Motor neuron (in vitro differentiated cells): Measurements from ENCODE around the gene NRAP. TPM values are rescaled to one million over a fixed set of nuclear protein-coding genes. Genes with fewer than 3 reads are reported as not detected.

Experiments used
- ATAC-seq, 8 experiments: fragments of 200-7000 bp; cut with Tn5 transposase; replicated peaks in 6 of 8; 2 replicates each; pipeline ENCODE4 v1.8.0; 2021; ENCODE audit warnings: mild to moderate bottlenecking in 8 of 8, moderate library complexity in 8 of 8
- H3K27ac ChIP-seq, 2 donors: fragments of 250-450 bp; sonication (Bioruptor Pico); 2 replicates each; pipeline ENCODE4 v1.9.0; 2021; ENCODE audit warnings: antibody characterized with exemption in 2 of 2, mild to moderate bottlenecking in 2 of 2, moderate library complexity in 1 of 2
- H3K4me1 ChIP-seq, 2 donors: fragments of 250-450 bp; sonication (Bioruptor Pico); replicated peaks in 1 of 2; 2 replicates each; pipeline ENCODE4 v1.6.1; 2021; ENCODE audit warnings: antibody characterized with exemption in 2 of 2, mild to moderate bottlenecking in 2 of 2, moderate library complexity in 1 of 2
- H3K4me3 ChIP-seq, 5 donors: fragments of 250-450 bp; sonication (Bioruptor Pico); 2 replicates each; pipeline ENCODE4 v1.9.0; 2021; ENCODE audit warnings: antibody characterized with exemption in 5 of 5, mild to moderate bottlenecking in 5 of 5, moderate library complexity in 4 of 5
- WGBS, 10 experiments: fragments of 450-650 bp; shearing (Covaris generic); methylation state at CpG; one replicate each; pipeline ENCODE4 v1.0.0; 2022; 5-methylcytosine and 5-hydroxymethylcytosine counted together
- in situ Hi-C, 9 experiments: fragments of 400-800 bp; cut with MboI; loops; one replicate each; pipeline ENCODE4 v1.15.0; 2021; ENCODE audit warnings: low sequenced_read_pairs in 9 of 9, low pct_unique_long_range_greater_than_20kb in 2 of 9; ENCODE audit not compliant: unreplicated experiment in 9 of 9
- total RNA-seq, 8 experiments: library from RNA; unstranded; fragments of 300-600 nt; gene quantifications; 2 replicates each; pipeline versions ENCODE4 v1.2.3 to v1.2.4, GENCODE V29; 2022

The NRAP gene
- total RNA-seq, 8 experiments from 2014 or later, result 0.15 to 5.3 (median 1.3) TPM; not detected in 2

DNA sequence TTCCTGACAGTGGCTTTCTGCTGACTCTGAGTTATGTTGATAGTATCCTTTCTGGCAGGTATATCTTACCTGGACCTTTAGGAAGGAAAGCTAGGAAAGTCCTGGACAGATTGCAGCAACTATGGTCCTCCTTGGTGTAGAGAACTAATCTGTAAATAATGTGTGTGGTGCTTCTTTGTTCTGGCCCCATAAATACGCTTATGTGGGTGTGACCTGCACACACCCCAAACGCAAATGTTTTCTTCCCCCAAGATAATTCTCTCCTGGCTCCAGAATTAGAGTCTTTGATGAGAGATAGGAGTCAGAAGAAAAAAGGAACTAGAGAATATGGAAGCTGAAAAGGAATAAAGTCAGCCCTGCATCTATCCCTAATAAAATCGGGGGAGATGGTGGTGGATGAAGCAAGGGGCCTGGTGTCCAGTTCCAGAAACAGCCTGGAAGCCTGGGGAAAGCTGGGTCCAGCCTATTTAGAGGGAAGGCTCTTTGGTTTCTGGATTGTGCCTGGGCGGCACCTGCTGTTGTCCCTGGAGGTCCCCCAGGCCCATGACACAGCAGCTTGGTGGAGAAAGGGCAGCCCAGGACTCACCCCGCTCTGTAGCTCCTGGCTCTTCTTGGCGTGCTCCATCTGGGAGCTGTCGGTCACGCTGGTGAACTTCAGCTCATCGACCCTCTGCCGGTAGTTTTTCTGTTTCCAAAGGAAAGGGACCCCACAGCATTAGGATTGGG is 38.2 kb downstream of the NRAP start:
- Histone ChIP-seq H3K27ac (no peak overlapping the region), H3K4me1 (peaks cover 5 to 6% of the 10 kb centered on the region in 2 donors), H3K4me3 (no peak overlapping the region)
- in situ Hi-C loops, result no loop called here
- peak in 1 of 8 experiments; percentile 28 for ATAC-seq
- 28 to 100% (median 75%) methylated on average over 1 to 10 of the region's 10 CpGs; no CpG with 5 or more reads in 1 of the 10 experiments for WGBS, 10 experiments

DNA sequence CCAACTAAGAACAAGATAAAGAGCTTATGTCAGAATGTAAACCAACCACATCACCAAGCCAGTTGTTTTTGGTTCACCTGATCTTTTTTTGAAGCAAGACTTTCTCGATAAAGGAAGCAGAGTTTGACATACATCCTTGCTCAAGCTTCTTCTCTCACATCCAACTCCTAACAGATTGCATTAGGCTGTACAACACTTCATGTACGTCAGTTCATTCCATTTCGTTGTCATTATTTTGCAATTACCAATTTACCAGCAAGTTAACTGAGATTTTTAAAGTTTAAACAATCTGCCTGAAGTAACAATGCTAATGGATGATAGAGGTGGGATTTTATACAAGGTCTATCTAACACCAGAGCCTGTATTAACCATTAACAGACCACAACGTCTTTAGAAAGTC is 41.0 kb downstream of the NRAP start:
- Histone ChIP-seq H3K27ac (no peak overlapping the region), H3K4me3 (no peak overlapping the region), H3K4me1 (peaks cover 14 to 17% of the 10 kb centered on the region in 2 donors)
- WGBS, 10 experiments, result 0 to 100% (median 70%) methylated on average over 1 to 4 of the region's 4 CpGs
- in situ Hi-C loops, result no loop called here
- ATAC-seq, result no peak

GRCh38 chr10:113621799-113622198 is 42.0 kb downstream of the NRAP start:
- no peak for ATAC-seq
- 30 to 100% (median 78%) methylated on average over 1 to 7 of the region's 8 CpGs; no CpG with 5 or more reads in 4 of the 10 experiments for WGBS, 10 experiments
- in situ Hi-C loops, result no loop called here

DNA sequence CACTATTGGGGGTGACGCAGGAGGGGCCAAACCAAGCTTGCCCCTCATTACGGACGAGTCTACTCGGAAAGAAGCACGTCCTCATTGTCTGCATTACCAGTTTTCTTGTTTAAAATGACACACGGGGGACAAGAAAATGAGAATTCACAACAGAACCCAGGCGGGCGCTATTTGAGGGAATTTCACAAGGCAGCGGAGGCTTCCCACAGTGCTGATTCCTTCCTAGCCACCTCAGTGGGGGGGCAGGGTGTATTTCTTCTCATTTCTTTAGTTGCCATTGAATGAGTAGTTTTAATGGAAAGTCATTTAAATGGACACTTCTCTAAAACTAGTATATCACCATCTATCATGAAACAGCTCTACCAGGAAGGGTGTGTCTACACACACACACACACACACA is 42.9 kb downstream of the NRAP start:
- in situ Hi-C loops, result no loop called here
- 22 to 83% (median 70%) methylated on average over 1 to 9 of the region's 9 CpGs; no CpG with 5 or more reads in 1 of the 10 experiments for WGBS, 10 experiments
- Histone ChIP-seq H3K4me1 (peaks cover 22 to 31% of the 10 kb centered on the region in 2 donors), H3K4me3 (no peak overlapping the region), H3K27ac (no peak overlapping the region)
- ATAC-seq, result peak in 2 of 8 experiments; percentile 1 to 10

More at GRCh38 chr10:113621799-113622198, 42.0 kb downstream of the NRAP start:
- peaks cover 17 to 23% of the 10 kb centered on the region in 2 donors for H3K4me1 ChIP-seq
- H3K27ac ChIP-seq, result no peak overlapping the region
- no peak overlapping the region for H3K4me3 ChIP-seq

DNA sequence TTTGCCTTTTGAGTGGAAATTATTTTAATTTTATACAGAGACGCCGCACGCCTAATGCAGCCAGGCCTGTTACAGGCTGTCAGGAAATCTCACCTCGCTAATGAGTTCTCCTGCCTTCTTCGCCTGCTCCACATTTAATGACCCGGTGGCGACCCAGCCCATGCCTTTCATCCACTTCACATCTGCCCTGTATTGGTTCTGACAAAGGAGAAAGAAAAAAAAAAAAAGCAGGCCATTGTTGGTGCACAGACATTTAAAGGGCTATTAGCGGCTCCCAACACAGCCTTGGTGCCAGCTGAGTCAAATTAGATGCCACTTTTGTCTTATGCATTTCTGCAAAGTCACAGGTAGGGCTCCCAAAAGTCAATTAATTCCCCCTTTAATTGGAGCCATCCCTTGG is 43.3 kb downstream of the NRAP start:
- Histone ChIP-seq H3K27ac (no peak overlapping the region), H3K4me1 (peaks cover 27 to 36% of the 10 kb centered on the region in 2 donors), H3K4me3 (no peak overlapping the region)
- WGBS, 10 experiments, result 13 to 85% (median 40%) methylated on average over 1 to 6 of the region's 8 CpGs; no CpG with 5 or more reads in 3 of the 10 experiments
- in situ Hi-C loops, result no loop called here
- peak in 5 of 8 experiments; percentile 86 to 96 (median 89) for ATAC-seq

DNA sequence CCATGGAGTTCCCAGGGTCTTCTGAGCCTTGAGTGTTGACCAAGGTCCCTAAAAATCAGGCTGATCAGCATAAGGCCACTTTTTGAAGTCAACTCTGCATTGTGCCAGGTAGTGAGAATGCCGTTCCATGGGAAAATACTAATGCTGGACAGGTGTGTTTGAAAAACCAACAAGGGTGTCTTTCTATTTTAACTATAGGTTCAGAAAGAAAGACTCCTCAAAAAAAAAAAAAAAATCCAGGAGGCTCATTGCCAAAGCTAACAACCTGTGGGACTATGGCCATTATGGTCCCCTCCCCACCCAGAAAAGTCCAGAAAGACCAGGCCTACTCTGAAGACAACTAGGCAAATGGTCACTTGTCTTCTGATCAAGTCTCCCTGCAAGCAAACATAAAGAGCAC is 44.4 kb downstream of the NRAP start:
- ATAC-seq, result no peak
- Histone ChIP-seq H3K27ac (no peak overlapping the region), H3K4me1 (peaks cover 38 to 45% of the 10 kb centered on the region in 2 donors), H3K4me3 (no peak overlapping the region)
- WGBS, 10 experiments, result 0 to 100% (median 100%) methylated on average over 1 of the region's 1 CpG; no CpG with 5 or more reads in 3 of the 10 experiments
- in situ Hi-C loops, result no loop called here

- H3K4me1 ChIP-seq, result peaks cover 48 to 54% of the 10 kb centered on the region in 2 donors
- no peak overlapping the region for H3K27ac ChIP-seq
- H3K4me3 ChIP-seq, result no peak overlapping the region
- in situ Hi-C loops, result no loop called here
- no peak for ATAC-seq
- 0 to 100% (median 77%) methylated on average over 1 to 5 of the region's 7 CpGs; no CpG with 5 or more reads in 1 of the 10 experiments for WGBS, 10 experiments
These were observed 45.5 kb downstream of the NRAP start for GRCh38 chr10:113618338-113618737.

DNA sequence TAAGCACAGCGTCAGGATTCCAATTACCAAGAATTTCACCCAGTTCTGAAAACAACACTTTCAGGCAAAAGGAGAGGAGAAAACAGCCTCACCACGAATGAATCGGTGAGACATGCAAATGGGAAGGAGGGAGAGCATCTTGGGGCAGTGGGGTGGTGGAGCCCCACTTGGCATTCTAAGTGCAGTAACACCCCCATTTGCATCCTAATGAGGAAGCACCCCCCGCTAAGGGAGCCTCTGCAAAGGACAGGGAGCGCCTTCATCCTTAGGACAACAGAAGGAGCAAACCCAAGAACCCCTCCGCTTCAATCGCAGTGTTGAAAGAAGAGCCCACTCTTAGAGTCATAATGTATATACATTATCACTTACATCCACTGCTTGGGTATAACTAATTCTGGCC is 46.8 kb downstream of the NRAP start:
- H3K4me3 ChIP-seq, result no peak overlapping the region
- in situ Hi-C loops, result no loop called here
- ATAC-seq, result no peak
- 0 to 20% (median 3%) methylated on average over 1 to 4 of the region's 7 CpGs; no CpG with 5 or more reads in 4 of the 10 experiments for WGBS, 10 experiments
- H3K4me1 ChIP-seq, result peaks cover 54 to 57% of the 10 kb centered on the region in 2 donors
- H3K27ac ChIP-seq, result no peak overlapping the region

- peak in 3 of 8 experiments; percentile 1 to 38 (median 14) for ATAC-seq
- 4 to 38% (median 17%) methylated on average over 1 to 5 of the region's 5 CpGs; no CpG with 5 or more reads in 1 of the 10 experiments for WGBS, 10 experiments
- peaks cover 55 to 58% of the 10 kb centered on the region in 2 donors for H3K4me1 ChIP-seq
- in situ Hi-C loops, result no loop called here
- no peak overlapping the region for H3K27ac ChIP-seq
- H3K4me3 ChIP-seq, result no peak overlapping the region
These were observed 47.4 kb downstream of the NRAP start for GRCh38 chr10:113616244-113617074.

DNA sequence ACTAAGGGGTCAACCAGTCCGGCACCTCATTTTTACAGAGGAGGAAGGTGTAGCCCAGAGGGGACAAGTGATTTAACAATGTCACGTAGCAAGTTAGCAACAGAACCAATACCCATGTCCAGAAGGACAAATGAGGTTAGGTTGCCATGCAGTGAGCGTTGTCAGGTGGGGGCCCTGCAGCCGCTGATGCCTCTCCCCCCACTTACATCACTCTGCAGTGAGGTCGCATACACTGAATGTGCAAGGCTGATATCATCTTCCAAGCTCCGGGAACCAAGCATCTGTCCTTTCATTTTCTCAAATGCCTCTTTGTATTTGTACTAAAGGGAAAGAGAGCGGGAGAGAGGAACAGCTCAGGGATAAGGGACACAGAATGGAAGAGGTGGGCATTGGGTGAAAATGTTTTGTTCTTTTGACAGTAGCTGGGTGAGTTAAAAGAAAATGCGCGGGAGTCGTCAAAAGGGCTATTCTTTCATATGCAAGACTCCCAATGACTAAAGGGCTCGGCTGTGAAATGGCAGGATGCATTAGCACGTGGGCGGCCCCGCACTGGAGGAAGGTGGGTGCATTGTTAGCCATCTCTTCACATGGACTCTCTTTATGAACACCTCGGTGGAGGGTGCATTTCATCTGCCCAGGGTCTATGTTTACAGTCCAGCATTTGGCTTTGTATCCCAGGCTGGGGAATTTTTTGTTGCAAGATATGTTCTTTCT is 49.7 kb downstream of the NRAP start:
- 9 to 60% (median 28%) methylated on average over 1 to 13 of the region's 15 CpGs; no CpG with 5 or more reads in 1 of the 10 experiments for WGBS, 10 experiments
- in situ Hi-C loops, result no loop called here
- peak overlapping the region in 1 of 2 donors; percentile 37 for H3K27ac ChIP-seq
- H3K4me3 ChIP-seq, result no peak overlapping the region
- ATAC-seq, result peak in 7 of 8 experiments; percentile 33 to 91 (median 82)
- peaks cover 51% of the 10 kb centered on the region in 2 donors for H3K4me1 ChIP-seq

GRCh38 chr10:113613427-113613826 is 50.4 kb downstream of the NRAP start:
- in situ Hi-C loops, result no loop called here
- ATAC-seq, result no peak
- no peak overlapping the region for H3K4me3 ChIP-seq

DNA sequence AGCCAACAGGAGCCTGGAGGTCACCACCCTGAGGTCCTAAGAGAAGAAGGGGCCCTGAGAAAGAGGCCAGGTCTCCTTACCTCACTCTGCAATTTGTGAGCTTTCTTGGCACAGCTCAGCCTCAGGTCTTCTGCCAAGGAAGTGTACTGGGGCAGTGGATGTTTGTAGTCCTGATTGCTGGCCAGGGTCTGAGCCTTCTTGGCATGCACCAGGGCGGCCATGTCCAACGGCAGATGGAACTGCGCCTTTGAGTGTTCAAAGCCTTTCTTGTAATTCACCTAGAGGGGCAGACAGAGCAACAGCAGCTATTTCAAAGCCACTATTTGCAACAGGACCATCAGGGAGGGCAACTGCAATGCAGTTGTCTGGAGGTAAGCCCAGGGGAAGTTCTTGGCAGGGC is 51.7 kb downstream of the NRAP start:
- ATAC-seq, result no peak
- in situ Hi-C loops, result no loop called here
- no peak overlapping the region for H3K27ac ChIP-seq
- H3K4me3 ChIP-seq, result no peak overlapping the region
- WGBS, 10 experiments, result 33 to 100% (median 61%) methylated on average over 1 to 3 of the region's 3 CpGs; no CpG with 5 or more reads in 6 of the 10 experiments
- H3K4me1 ChIP-seq, result peaks cover 54 to 62% of the 10 kb centered on the region in 2 donors

More at GRCh38 chr10:113613427-113613826, 50.4 kb downstream of the NRAP start:
- H3K4me1 ChIP-seq, result peaks cover 51% of the 10 kb centered on the region in 2 donors
- 20 to 100% (median 68%) methylated on average over 1 to 2 of the region's 2 CpGs; no CpG with 5 or more reads in 2 of the 10 experiments for WGBS, 10 experiments
- no peak overlapping the region for H3K27ac ChIP-seq
